K562 (cell line): ENCODE measurements around the gene DSC1. TPM values are rescaled to one million over a fixed set of nuclear protein-coding genes. Genes with fewer than 3 reads are reported as not detected.
A peak's percentile ranks its signal among the peaks of the same experiment; 100 is the strongest.

ENCODE experiments used
- ZNF3 ChIP-seq: fragments of 250-450 bp; sonication (Bioruptor Pico); IDR thresholded peaks from 2 replicates; pipeline ENCODE4 v1.5.0; 2021; ENCODE audit warnings: mild to moderate bottlenecking, moderate library complexity
- polyA plus RNA-seq, 8 experiments: library from polyadenylated mRNA; depleted of rRNA in 4 of 8; stranded (reverse) in 5 of 8; unstranded in 3 of 8; fragments of >200 nt; fragmentation: Nextera tagmentation in 2 of 8; fragmentation: Illumina TruSeq in 1 of 8; extraction: Ambion mirVana in 2 of 8; extraction: Trizol in 1 of 8; gene quantifications; 2 replicates each; pipeline versions ENCODE4 v1.2.1 to v1.2.3, GENCODE V29; 2011 to 2014; ENCODE audit warnings: inconsistent platforms in 1 of 8, missing spikeins in 1 of 8
- total RNA-seq, 7 experiments: library from RNA; depleted of rRNA in 6 of 7; stranded (reverse); fragments of >200 nt in 6 of 7; fragmentation: Illumina TruSeq in 2 of 7; extraction: Trizol in 2 of 7; gene quantifications; 2 replicates each; pipeline versions ENCODE4 v1.2.1 to v1.2.3, GENCODE V29; 2011 to 2021; ENCODE audit warnings: low replicate concordance in 1 of 7
- TF ChIP-seq, protein P1 (sequence below), 2 experiments: fragments of 450-650 bp; formaldehyde crosslinking in 1 of 2; IDR thresholded peaks; 2 replicates each; pipeline versions ENCODE4 v1.4.0 to v1.6.1; 2014 to 2020; ENCODE audit warnings: mild to moderate bottlenecking in 2 of 2, borderline replicate concordance in 1 of 2, low read depth in 1 of 2
- TF ChIP-seq, protein P2 (sequence below): fragments of 250-450 bp; sonication (Bioruptor Pico); IDR thresholded peaks from 2 replicates; pipeline ENCODE4 v1.8.0; 2022; ENCODE audit warnings: moderate library complexity, mild to moderate bottlenecking, inconsistent platforms

The DSC1 gene
- total and polyA plus RNA-seq, 9 of the 15 experiments (the other 6 are each of a cell fraction or from before 2014, with no cell fraction given), result 0.04 to 0.07 (median 0.05) TPM; not detected in 4

DNA sequence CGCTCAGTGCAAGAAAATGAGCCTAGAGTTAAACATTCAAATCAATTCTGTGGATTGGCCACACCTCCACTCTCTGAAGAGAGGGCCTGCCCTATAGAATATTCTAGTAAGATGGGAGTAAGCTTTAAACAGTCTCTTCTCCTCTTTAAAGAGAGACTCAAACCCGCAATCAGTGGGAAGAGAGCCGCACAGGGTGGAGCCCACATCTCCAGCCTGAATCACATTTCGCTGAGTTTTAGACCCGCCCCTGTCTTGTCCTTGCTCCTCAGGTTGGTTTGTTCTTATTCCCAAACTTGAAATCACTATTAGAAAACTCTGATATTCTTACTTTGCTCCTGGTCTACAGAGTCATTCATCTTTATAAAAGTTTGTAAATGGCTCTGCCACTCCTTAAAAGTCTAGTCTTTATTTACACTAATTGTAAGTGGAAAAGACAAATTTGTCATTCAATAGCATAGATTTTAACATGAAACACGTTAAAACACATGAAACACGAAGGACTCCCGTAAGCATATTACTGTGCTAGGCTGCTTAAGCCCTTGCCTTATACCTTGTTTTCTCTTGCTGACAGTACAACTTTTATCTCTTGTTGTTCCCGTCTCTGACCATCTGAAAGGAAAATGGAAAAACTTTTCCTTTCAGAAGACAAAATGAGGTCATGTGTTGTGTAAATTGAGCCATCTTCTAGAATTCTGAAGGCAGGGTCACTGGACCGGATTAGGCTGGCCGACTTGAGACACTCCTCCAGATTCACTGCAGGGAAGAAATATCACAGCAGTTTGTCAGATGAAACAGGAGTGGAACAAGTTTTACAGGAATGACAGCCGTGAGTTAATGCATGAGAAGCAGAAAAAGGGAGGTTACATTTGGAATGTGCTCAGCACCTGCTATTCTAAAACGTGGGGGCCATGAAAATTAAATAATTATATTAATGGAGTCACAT lies 5.6 kb downstream of the DSC1 start (continued):
- TF ChIP-seq, protein P1, sequence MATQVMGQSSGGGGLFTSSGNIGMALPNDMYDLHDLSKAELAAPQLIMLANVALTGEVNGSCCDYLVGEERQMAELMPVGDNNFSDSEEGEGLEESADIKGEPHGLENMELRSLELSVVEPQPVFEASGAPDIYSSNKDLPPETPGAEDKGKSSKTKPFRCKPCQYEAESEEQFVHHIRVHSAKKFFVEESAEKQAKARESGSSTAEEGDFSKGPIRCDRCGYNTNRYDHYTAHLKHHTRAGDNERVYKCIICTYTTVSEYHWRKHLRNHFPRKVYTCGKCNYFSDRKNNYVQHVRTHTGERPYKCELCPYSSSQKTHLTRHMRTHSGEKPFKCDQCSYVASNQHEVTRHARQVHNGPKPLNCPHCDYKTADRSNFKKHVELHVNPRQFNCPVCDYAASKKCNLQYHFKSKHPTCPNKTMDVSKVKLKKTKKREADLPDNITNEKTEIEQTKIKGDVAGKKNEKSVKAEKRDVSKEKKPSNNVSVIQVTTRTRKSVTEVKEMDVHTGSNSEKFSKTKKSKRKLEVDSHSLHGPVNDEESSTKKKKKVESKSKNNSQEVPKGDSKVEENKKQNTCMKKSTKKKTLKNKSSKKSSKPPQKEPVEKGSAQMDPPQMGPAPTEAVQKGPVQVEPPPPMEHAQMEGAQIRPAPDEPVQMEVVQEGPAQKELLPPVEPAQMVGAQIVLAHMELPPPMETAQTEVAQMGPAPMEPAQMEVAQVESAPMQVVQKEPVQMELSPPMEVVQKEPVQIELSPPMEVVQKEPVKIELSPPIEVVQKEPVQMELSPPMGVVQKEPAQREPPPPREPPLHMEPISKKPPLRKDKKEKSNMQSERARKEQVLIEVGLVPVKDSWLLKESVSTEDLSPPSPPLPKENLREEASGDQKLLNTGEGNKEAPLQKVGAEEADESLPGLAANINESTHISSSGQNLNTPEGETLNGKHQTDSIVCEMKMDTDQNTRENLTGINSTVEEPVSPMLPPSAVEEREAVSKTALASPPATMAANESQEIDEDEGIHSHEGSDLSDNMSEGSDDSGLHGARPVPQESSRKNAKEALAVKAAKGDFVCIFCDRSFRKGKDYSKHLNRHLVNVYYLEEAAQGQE (IDR thresholded peaks at IDR 0.05; ENCODE audit: borderline replicate concordance), result peak; percentile 71
- TF ChIP-seq, protein P1 (CRISPR knock-in tag; IDR thresholded peaks at IDR 0.05; ENCODE audit: low read depth), result no peak
- TF ChIP-seq, protein P2, sequence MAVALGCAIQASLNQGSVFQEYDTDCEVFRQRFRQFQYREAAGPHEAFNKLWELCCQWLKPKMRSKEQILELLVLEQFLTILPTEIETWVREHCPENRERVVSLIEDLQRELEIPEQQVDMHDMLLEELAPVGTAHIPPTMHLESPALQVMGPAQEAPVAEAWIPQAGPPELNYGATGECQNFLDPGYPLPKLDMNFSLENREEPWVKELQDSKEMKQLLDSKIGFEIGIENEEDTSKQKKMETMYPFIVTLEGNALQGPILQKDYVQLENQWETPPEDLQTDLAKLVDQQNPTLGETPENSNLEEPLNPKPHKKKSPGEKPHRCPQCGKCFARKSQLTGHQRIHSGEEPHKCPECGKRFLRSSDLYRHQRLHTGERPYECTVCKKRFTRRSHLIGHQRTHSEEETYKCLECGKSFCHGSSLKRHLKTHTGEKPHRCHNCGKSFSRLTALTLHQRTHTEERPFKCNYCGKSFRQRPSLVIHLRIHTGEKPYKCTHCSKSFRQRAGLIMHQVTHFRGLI (CRISPR knock-in tag), result no peak
- TF ChIP-seq ZNF3 (CRISPR knock-in tag), result no peak
- TF ChIP-seq, all 486 proteins: peak for 2
